Type B pancreatic cell (in vitro differentiated cells): ENCODE data around the gene CLC. TPM values are rescaled to one million over a fixed set of nuclear protein-coding genes. Genes with fewer than 3 reads are reported as not detected.

ENCODE experiments used
- DNase-seq: peaks from one replicate; pipeline ENCODE4 v3.0.0; 2021; ENCODE audit warnings: mixed read lengths; ENCODE audit not compliant: unreplicated experiment; ENCODE audit errors: extremely low spot score
- H3K27ac Mint-ChIP-seq: 2 replicates; pipeline ENCODE4 v1.8.0; 2021; ENCODE audit warnings: mild to moderate bottlenecking, mixed read lengths
- H3K27me3 Mint-ChIP-seq: 2 replicates; pipeline ENCODE4 v1.8.0; 2021; ENCODE audit warnings: mixed read lengths
- H3K36me3 Mint-ChIP-seq: 2 replicates; pipeline ENCODE4 v1.8.0; 2021; ENCODE audit warnings: mixed read lengths
- H3K4me1 Mint-ChIP-seq: one replicate; pipeline ENCODE4 v1.8.0; 2021; ENCODE audit warnings: mixed read lengths; ENCODE audit not compliant: unreplicated experiment
- H3K4me3 Mint-ChIP-seq: 2 replicates; pipeline ENCODE4 v1.8.0; 2021; ENCODE audit warnings: mild to moderate bottlenecking, mixed read lengths
- H3K9me3 Mint-ChIP-seq: 2 replicates; pipeline ENCODE4 v1.8.0; 2021; ENCODE audit warnings: mixed read lengths
- CTCF ChIP-seq: fragments of 200-600 bp; sonication (generic); conservative IDR thresholded peaks from 2 replicates; pipeline ENCODE4 v1.5.0; 2021; ENCODE audit warnings: antibody characterized with exemption, mild to moderate bottlenecking
- total RNA-seq: library from RNA; stranded (reverse); gene quantifications from 2 replicates; pipeline ENCODE4 v1.2.1, GENCODE V29; 2021; ENCODE audit warnings: low replicate concordance

CLC gene
- total RNA-seq, 1 donor from 2014 or later, result not detected

- no peak overlapping the region for H3K4me3 Mint-ChIP-seq
- no peak for TF ChIP-seq CTCF
- H3K4me1 Mint-ChIP-seq, result no peaks in the 10 kb centered on the region
- H3K27ac Mint-ChIP-seq, result no peak overlapping the region
- no peaks in the 10 kb centered on the region for H3K9me3 Mint-ChIP-seq
- H3K36me3 Mint-ChIP-seq, result no peaks in the 10 kb centered on the region
- no peak for DNase-seq
- H3K27me3 Mint-ChIP-seq, result peaks cover 35% of the 10 kb centered on the region
Measured at GRCh38 chr19:39686739-39687138, 51.1 kb downstream of the CLC start.

GRCh38 chr19:39684267-39684666 is 53.6 kb downstream of the CLC start:
- Mint-ChIP-seq H3K9me3 (no peaks in the 10 kb centered on the region), H3K4me3 (no peak overlapping the region), H3K36me3 (no peaks in the 10 kb centered on the region), H3K4me1 (no peaks in the 10 kb centered on the region), H3K27ac (no peak overlapping the region), H3K27me3 (peaks cover 32% of the 10 kb centered on the region)
- TF ChIP-seq CTCF, result no peak
- DNase-seq, result no peak

- H3K9me3 Mint-ChIP-seq, result no peaks in the 10 kb centered on the region
- no peak overlapping the region for H3K4me3 Mint-ChIP-seq
- no peak overlapping the region for H3K27ac Mint-ChIP-seq
- no peak for DNase-seq
- no peaks in the 10 kb centered on the region for H3K36me3 Mint-ChIP-seq
- no peak for TF ChIP-seq CTCF
- no peaks in the 10 kb centered on the region for H3K4me1 Mint-ChIP-seq
- peaks cover 39% of the 10 kb centered on the region for H3K27me3 Mint-ChIP-seq
Measured at GRCh38 chr19:39681416-39681815, 56.4 kb downstream of the CLC start.

Other genes starting within 250 kb of the CLC start
- gene DLL3, start 239.1 kb downstream of the CLC start, total RNA-seq, result 0.74 and 2.7 TPM in 2 replicates
- gene SELENOV, start 222.9 kb downstream of the CLC start, total RNA-seq, result 1.1 TPM in 1 of 2 replicates, not detected in the other
- 1.1 and 4.8 TPM in 2 replicates for gene EID2B, start 205.2 kb downstream of the CLC start, total RNA-seq
- gene EID2, start 197.9 kb downstream of the CLC start, total RNA-seq, result 15.3 and 19.2 TPM in 2 replicates
- gene LGALS13, start 135.5 kb downstream of the CLC start, total RNA-seq, result not detected in 2 replicates
- gene LGALS16, start 82.1 kb downstream of the CLC start, total RNA-seq, result not detected in 2 replicates
- gene LGALS14, start 33.5 kb downstream of the CLC start, total RNA-seq, result 0.48 TPM in 1 of 2 replicates, not detected in the other
- not detected in 2 replicates for gene LEUTX, start 40.8 kb upstream of the CLC start, total RNA-seq
- 43.1 and 49.3 TPM in 2 replicates for gene DYRK1B, start 96.1 kb upstream of the CLC start, total RNA-seq
- 327 and 356 TPM in 2 replicates for gene FBL, start 108.3 kb upstream of the CLC start, total RNA-seq
- gene FCGBP, start 196.6 kb upstream of the CLC start, total RNA-seq, result 7.8 and 10.0 TPM in 2 replicates
- 100 and 102 TPM in 2 replicates for gene PSMC4, start 233.1 kb upstream of the CLC start, total RNA-seq